Forelimb muscle (tissue), 1 donor: Measurements from ENCODE around the gene TSSK1B. TPM values are rescaled to one million over a fixed set of nuclear protein-coding genes. Genes with fewer than 3 reads are reported as not detected.
"Not testable (repeated sequence)": the region's sequence is repeated elsewhere in the genome, so short reads cannot be mapped to it uniquely, and the experiment has no call there.

ENCODE experiments used
- DNase-seq: peaks from one replicate; pipeline ENCODE4 v3.0.0-alpha.2; 2013; ENCODE audit warnings: low read depth
- polyA plus RNA-seq: library from polyadenylated mRNA; unstranded; fragments of 120-200 nt; gene quantifications from one replicate; pipeline ENCODE4 v1.2.1, GENCODE V29; 2013; ENCODE audit not compliant: insufficient read length

TSSK1B gene
- polyA plus RNA-seq, 1 donor: 0.13 TPM

DNA sequence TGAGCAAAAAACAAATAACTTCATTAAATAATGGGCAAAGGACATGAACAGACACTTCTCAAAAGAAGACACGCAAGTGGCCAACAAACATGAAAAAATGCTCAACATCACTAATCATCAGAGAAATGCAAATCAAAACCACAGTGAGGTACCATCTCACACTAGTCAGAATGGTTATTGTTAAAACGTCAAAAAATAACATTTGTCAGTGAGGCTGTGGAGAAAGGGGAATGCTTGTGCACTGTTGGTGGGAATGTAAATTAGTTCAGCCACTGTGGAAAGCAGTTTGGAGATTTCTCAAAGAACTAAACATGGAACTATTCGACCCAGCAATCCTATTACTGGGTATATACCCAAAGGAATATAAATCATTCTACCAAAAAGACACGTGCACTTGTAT is 36.8 kb downstream of the TSSK1B start:
- DNase-seq: not testable (repeated sequence)

DNA sequence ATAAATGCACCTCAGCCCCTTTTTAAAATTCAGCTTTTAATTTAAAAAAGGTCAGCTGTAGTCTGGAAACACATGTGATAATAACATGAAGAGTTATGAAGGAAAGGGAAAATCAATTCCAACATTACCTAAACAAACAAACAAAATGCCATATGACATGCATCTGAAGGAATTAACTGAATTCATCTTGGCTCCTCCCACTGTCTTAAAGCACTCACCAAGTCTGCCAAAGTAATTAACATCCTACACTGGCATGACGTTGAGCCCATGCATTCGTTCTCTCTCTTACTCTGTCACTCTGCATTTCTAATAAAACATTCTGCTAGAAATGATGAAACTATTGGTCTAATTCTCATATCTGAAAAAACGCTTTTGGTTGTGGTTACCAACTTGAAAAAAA is 37.7 kb downstream of the TSSK1B start:
- DNase-seq: no peak

DNA sequence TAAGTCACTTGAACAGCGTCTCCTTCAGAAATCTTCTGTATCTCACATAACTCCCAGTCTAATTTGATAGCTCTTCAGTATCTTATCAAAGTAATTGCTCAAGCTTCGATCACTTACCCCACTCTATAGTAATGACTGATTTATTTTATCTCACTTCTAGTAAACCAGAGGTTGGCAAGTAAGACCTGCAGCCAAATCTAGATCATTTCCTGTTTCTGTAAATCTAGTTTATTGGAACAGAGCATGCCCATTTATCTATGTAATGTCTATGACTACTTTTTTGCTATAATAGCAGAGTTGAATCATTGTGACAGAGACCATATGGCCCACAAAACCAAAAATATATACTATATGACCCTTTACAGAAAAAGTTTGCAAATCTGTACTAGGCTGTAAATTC is 40.1 kb downstream of the TSSK1B start:
- DNase-seq: no peak

DNA sequence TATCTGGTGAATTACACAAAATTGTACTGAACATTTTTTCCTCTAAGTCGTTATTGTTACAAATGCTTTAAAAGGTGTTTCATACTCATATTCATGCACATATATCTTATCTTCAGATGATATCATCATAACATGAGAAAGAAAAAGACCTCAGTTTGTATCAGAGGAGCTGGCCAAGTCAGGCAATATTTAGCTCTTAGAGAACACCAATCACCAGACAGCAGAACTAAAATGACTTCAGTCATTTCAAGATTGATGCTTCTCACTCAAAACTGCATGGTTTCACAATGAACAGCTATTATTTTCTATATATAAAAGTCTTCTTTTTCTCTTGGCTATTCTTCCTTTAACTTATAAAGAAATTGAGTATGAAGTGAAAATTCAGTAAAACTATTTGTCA is 44.6 kb downstream of the TSSK1B start:
- no peak for DNase-seq

DNA sequence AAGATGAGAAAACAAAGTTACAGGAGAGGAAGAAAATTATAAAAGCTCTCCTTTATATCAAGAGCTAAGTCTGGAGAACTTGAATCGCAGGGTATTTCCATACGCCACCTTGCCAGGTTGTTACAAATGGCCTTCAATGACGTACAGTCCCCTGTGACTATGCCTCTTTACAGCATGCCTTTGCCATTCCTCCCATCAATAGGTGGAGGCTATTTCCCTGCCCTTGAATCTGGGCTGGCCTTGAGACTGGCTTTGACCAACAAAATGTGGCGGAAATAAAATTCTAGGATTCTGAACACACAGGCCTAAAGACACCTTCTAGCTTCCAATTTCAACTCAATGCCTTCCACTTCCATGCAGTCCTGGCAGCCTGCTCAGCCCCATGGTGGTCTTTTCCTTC is 45.7 kb downstream of the TSSK1B start:
- no peak for DNase-seq

DNA sequence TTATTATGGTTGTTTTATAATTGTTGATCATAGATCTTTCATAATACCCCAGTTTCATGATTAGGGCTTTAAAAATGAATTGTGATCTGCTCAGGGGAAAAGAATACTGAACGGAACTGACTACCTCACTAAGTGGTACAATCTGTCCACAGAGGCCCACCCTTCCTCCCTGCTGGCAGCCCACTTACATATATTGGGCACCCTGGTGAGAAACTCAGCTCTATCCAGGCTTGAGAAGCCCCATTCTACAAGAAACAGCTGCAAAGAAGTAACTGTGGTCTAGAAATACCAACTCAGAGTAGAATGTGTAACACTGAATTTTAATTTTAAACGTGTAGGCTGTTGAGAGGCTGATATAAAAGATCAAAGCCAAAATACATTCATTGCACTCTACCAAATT is 46.9 kb downstream of the TSSK1B start:
- no peak for DNase-seq

DNA sequence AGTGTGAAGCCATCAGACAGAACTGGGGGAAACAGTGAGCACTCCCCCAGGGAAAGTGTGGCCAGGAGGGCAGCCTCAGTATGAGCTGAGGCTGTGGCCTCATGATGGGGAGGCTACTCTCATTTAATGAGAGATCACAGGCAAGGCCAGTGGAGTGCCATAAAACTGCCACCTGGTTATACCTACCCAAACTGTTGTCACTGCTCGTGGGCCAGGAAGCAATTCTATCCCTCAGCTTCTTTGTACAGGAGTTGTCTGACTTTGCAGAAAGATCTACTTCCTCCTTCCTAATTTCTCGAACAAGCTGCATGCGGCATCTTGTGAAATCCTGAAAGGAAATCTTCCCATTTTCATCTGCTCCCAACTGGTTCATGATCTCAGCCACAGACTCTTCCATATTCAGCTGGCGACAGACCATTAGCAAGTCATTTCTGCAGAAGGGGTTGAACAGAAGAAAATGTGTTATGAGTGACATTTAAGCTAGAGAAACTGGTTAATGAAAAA is 50.0 kb downstream of the TSSK1B start:
- DNase-seq: no peak

DNA sequence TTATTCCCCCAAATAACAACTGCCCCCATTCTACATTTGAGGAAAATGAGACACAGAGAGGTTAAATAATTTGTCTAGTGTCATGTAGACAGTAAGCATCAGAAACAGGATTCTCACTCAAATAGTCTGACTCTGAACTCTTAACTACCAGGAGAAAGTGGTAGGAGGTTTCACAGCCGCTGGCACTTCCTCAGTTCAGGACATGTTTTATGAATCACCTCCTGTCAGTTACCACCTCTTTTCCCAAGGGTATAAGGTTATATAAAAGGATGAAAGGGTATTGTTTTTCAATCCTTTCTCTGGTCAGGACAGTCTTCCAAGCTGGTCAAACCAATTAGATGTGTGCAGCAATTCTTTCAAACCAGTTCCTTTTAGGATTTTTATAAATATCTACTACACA is 52.1 kb downstream of the TSSK1B start:
- DNase-seq: no peak

Other genes starting within 250 kb of the TSSK1B start
- 15.1 TPM for gene MCC, start 53.5 kb upstream of the TSSK1B start, polyA plus RNA-seq
- 19.6 TPM for gene YTHDC2, start 78.7 kb upstream of the TSSK1B start, polyA plus RNA-seq